ENCODE results near the gene REXO2. TPM values are rescaled to one million over a fixed set of nuclear protein-coding genes. Genes with fewer than 3 reads are reported as not detected.

REXO2 gene
- total RNA-seq, 1 donor from 2014 or later = 84.9 TPM

DNA sequence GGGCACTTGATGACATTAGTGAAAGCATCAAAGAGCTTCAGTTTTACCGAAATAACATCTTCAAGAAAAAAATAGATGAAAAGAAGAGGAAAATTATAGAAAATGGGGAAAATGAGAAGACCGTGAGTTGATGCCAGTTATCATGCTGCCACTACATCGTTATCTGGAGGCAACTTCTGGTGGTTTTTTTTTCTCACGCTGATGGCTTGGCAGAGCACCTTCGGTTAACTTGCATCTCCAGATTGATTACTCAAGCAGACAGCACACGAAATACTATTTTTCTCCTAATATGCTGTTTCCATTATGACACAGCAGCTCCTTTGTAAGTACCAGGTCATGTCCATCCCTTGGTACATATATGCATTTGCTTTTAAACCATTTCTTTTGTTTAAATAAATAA is 10.6 kb downstream of the REXO2 start:
- Mint-ChIP-seq H3K9me3 (peaks cover 6% of the 10 kb centered on the region), H3K4me3 (no peak overlapping the region), H3K27ac (no peak overlapping the region), H3K27me3 (no peaks in the 10 kb centered on the region), H3K4me1 (ENCODE audit: unreplicated experiment) (no peaks in the 10 kb centered on the region), H3K36me3 (peaks cover 46% of the 10 kb centered on the region)
- DNase-seq (ENCODE audit: extremely low spot score, unreplicated experiment) = no peak
- TF ChIP-seq, protein P1, sequence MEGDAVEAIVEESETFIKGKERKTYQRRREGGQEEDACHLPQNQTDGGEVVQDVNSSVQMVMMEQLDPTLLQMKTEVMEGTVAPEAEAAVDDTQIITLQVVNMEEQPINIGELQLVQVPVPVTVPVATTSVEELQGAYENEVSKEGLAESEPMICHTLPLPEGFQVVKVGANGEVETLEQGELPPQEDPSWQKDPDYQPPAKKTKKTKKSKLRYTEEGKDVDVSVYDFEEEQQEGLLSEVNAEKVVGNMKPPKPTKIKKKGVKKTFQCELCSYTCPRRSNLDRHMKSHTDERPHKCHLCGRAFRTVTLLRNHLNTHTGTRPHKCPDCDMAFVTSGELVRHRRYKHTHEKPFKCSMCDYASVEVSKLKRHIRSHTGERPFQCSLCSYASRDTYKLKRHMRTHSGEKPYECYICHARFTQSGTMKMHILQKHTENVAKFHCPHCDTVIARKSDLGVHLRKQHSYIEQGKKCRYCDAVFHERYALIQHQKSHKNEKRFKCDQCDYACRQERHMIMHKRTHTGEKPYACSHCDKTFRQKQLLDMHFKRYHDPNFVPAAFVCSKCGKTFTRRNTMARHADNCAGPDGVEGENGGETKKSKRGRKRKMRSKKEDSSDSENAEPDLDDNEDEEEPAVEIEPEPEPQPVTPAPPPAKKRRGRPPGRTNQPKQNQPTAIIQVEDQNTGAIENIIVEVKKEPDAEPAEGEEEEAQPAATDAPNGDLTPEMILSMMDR (conservative IDR thresholded peaks at IDR 0.05) = no peak

DNA sequence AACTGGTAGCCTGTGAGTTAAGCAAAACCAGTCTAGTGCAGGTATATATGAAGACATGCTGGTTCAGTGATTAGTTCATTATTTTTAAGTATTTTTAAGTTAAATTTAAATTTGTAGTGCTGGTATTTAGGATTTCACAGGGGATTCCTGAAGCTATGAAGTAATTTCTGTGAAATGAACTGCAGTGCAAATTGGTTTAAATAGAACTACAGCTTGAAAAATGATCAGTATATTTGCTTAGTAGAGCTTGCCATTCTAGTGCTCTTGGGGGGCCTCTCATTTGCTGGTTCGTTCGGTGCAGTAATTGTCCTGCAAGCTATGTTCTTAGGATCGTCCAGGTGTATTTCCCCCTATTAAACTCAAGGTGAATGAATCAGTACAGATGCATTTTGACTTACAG is 13.1 kb downstream of the REXO2 start:
- Mint-ChIP-seq H3K4me3 (no peak overlapping the region), H3K36me3 (peaks cover 34% of the 10 kb centered on the region), H3K9me3 (no peaks in the 10 kb centered on the region), H3K4me1 (ENCODE audit: unreplicated experiment) (no peaks in the 10 kb centered on the region), H3K27ac (no peak overlapping the region), H3K27me3 (no peaks in the 10 kb centered on the region)
- DNase-seq (ENCODE audit: extremely low spot score, unreplicated experiment) = no peak
- TF ChIP-seq, protein P1 (conservative IDR thresholded peaks at IDR 0.05) = no peak

DNA sequence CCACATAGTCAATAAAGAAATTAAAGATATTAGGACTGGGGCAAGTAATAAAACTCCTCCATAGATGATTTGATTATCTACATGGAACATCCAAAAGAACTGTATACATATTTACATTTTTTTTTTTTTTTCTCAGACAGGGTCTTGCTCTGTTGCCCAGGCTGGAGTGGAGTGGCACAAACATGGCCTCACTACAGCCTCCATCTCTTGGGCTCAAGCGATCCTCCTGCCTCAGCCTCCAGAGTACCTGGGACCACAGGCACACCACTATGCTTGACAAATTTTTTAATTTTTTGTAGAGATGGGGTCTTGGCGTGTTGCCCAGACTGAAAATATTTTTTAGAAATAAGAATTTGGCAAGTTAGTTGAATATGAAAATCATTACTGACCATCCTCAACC is 24.7 kb downstream of the REXO2 start:
- TF ChIP-seq, protein P1 (conservative IDR thresholded peaks at IDR 0.05) = no peak
- Mint-ChIP-seq H3K36me3 (peaks cover 16% of the 10 kb centered on the region), H3K9me3 (peaks cover 9% of the 10 kb centered on the region), H3K27me3 (no peaks in the 10 kb centered on the region), H3K4me3 (no peak overlapping the region), H3K27ac (no peak overlapping the region), H3K4me1 (ENCODE audit: unreplicated experiment) (no peaks in the 10 kb centered on the region)
- DNase-seq (ENCODE audit: extremely low spot score, unreplicated experiment) = no peak

DNA sequence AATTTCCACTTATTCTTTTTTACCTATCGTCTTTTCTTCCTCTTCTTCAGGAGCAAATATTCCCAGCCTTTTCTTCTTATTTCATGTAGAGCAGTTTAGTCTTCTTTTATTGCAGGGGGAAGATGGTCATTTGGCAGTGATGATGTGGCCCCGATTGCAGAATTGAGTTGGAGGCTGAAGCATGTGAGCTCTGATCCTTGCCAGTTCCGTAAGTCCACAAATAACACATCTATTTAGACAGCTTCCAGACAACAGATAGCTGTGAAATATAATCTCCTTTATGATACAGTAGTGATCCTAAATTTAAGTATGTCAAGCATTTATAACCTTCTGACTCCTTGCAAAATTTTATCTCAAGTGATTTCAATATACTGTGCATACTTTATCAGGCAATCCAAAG is 27.5 kb downstream of the REXO2 start:
- TF ChIP-seq, protein P1 (conservative IDR thresholded peaks at IDR 0.05) = no peak
- no peak for DNase-seq (ENCODE audit: extremely low spot score, unreplicated experiment)
- H3K4me1 Mint-ChIP-seq (ENCODE audit: unreplicated experiment) = no peaks in the 10 kb centered on the region
- H3K27me3 Mint-ChIP-seq = no peaks in the 10 kb centered on the region
- no peak overlapping the region for H3K27ac Mint-ChIP-seq
- H3K36me3 Mint-ChIP-seq = peaks cover 11% of the 10 kb centered on the region
- H3K4me3 Mint-ChIP-seq = no peak overlapping the region
- peaks cover 8% of the 10 kb centered on the region for H3K9me3 Mint-ChIP-seq

DNA sequence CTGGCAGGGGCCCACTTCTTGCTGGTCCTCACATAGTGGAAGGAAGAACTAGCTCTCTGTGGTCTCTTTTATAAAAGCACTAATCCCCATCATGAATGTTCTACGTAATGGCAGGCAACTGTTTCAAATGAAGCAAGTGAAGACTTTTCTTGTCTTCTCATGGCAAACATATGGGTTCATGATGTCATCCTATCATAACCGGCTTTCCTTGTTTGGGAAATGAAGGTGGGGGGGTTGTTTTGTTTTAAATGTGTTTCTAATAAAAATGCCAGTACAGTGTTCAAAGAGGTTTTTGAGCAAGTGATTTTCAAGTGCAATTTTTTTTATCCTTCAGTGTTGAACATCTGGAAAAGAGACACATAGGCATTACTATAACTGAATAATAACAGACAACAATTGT is 33.4 kb downstream of the REXO2 start:
- H3K27me3 Mint-ChIP-seq = no peaks in the 10 kb centered on the region

More for the DNA sequence above, 33.4 kb downstream of the REXO2 start:
- no peak for DNase-seq (ENCODE audit: extremely low spot score, unreplicated experiment)
- H3K9me3 Mint-ChIP-seq = peaks cover 10% of the 10 kb centered on the region
- no peak overlapping the region for H3K27ac Mint-ChIP-seq
- TF ChIP-seq, protein P1 (conservative IDR thresholded peaks at IDR 0.05) = no peak
- H3K36me3 Mint-ChIP-seq = peaks cover 8% of the 10 kb centered on the region
- H3K4me1 Mint-ChIP-seq (ENCODE audit: unreplicated experiment) = no peaks in the 10 kb centered on the region
- no peak overlapping the region for H3K4me3 Mint-ChIP-seq
